ENCODE measurements around the gene CGB7. TPM values are rescaled to one million over a fixed set of nuclear protein-coding genes. Genes with fewer than 3 reads are reported as not detected.
"Not testable (repeated sequence)": the region's sequence is repeated elsewhere in the genome, so short reads cannot be mapped to it uniquely, and the experiment has no call there.

Gene CGB7
- total RNA-seq, 1 donor from 2014 or later, result 7.1 TPM

DNA sequence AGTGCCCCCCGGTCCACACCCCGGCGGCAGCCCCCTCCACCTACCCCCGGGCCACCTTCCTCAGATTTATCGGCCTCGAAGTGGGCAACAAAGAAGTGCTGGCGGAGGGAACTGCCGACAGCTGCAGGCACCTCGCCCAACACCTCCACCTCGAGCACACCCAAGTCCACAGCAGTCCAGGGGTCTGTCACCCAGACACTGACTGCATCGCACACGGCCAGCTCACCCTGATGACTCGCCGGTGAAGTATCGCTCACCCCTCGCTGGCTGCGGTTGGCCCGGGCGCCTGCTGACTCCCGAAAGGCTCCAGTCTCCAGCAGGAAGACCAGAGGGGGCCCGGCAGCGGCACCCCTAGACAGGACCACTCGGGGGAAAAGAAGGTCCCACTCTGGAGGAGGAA is 31.9 kb downstream of the CGB7 start:
- peak overlapping the region; percentile 54 for H3K4me3 Mint-ChIP-seq (ENCODE audit: unreplicated experiment)
- FAIRE-seq; H3K9ac ChIP-seq (ENCODE audit: low read length); H2AFZ ChIP-seq (ENCODE audit: low read depth, low read length); H3K36me3 ChIP-seq (ENCODE audit: insufficient read depth, low read length); H3K36me3 Mint-ChIP-seq (ENCODE audit: low read depth, unreplicated experiment); DNase-seq (ENCODE audit: low read depth); H3K27me3 Mint-ChIP-seq (ENCODE audit: low read depth, unreplicated experiment); H3K9me3 ChIP-seq (ENCODE audit: insufficient read depth, low read depth, low read length); H3K4me3 ChIP-seq (ENCODE audit: insufficient read depth, low read depth, low read length); H3K9me3 Mint-ChIP-seq (ENCODE audit: unreplicated experiment); H4K20me1 ChIP-seq (ENCODE audit: insufficient read depth, low read length); H3K79me2 ChIP-seq (ENCODE audit: insufficient read depth, low read length); H3K4me1 ChIP-seq (ENCODE audit: insufficient read depth, low read length); H3K27me3 ChIP-seq (ENCODE audit: insufficient read depth, low read length): not testable (repeated sequence)
- peaks cover 25% of the 10 kb centered on the region for H3K4me1 Mint-ChIP-seq (ENCODE audit: low read depth, unreplicated experiment)
- H3K27ac ChIP-seq (ENCODE audit: low read depth, low read length), result peak overlapping the region; percentile 33
- peak overlapping the region; percentile 41 for H3K4me2 ChIP-seq (ENCODE audit: low read length)
- peak overlapping the region; percentile 98 for H3K27ac Mint-ChIP-seq (ENCODE audit: unreplicated experiment)

GRCh38 chr19:49025088-49025487 is 32.5 kb downstream of the CGB7 start:
- not testable (repeated sequence) for H3K27me3 Mint-ChIP-seq (ENCODE audit: low read depth, unreplicated experiment); H3K36me3 ChIP-seq (ENCODE audit: insufficient read depth, low read length); H3K27ac ChIP-seq (ENCODE audit: low read depth, low read length); H3K36me3 Mint-ChIP-seq (ENCODE audit: low read depth, unreplicated experiment); H3K79me2 ChIP-seq (ENCODE audit: insufficient read depth, low read length); H3K9me3 Mint-ChIP-seq (ENCODE audit: unreplicated experiment); H3K4me3 Mint-ChIP-seq (ENCODE audit: unreplicated experiment); H2AFZ ChIP-seq (ENCODE audit: low read depth, low read length); FAIRE-seq; H3K4me1 ChIP-seq (ENCODE audit: insufficient read depth, low read length); H3K4me2 ChIP-seq (ENCODE audit: low read length); H3K9me3 ChIP-seq (ENCODE audit: insufficient read depth, low read depth, low read length); DNase-seq (ENCODE audit: low read depth); H3K9ac ChIP-seq (ENCODE audit: low read length); H3K4me3 ChIP-seq (ENCODE audit: insufficient read depth, low read depth, low read length); H3K27me3 ChIP-seq (ENCODE audit: insufficient read depth, low read length); H4K20me1 ChIP-seq (ENCODE audit: insufficient read depth, low read length)
- Mint-ChIP-seq H3K27ac (ENCODE audit: unreplicated experiment) (peak overlapping the region; percentile 54), H3K4me1 (ENCODE audit: low read depth, unreplicated experiment) (peaks cover 23% of the 10 kb centered on the region)

DNA sequence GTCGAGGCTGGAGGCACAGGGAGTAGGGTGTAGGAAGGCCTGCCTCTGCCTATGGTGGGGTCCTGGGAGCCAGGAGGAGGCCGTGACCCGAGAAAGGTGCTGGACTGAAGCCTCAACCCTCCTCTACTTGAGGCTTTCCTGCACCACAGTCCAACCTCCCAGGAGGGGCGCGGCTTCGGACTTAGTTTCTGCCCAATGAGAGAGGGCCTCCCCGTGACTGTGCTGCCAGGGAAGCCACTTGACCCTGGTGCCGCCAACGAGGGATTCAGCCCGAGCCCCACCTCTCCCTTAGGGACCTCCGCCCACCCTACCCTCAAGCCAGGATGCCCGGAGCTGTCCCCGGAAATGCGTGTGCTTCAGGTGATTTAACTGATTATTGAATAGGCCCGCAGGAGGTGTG is 33.3 kb downstream of the CGB7 start, which contains the start of gene CGB3:
CGB3 (minus strand) TSS at position 101 of the 400 bp plus-strand sequence. CDS start 362 bp downstream, outside the sequence.
- not testable (repeated sequence) for H3K27ac ChIP-seq (ENCODE audit: low read depth, low read length); H3K27me3 ChIP-seq (ENCODE audit: insufficient read depth, low read length); H3K4me1 ChIP-seq (ENCODE audit: insufficient read depth, low read length); H3K4me2 ChIP-seq (ENCODE audit: low read length); H3K36me3 Mint-ChIP-seq (ENCODE audit: low read depth, unreplicated experiment); H3K36me3 ChIP-seq (ENCODE audit: insufficient read depth, low read length); H3K4me3 Mint-ChIP-seq (ENCODE audit: unreplicated experiment); DNase-seq (ENCODE audit: low read depth); H3K4me3 ChIP-seq (ENCODE audit: insufficient read depth, low read depth, low read length); H3K79me2 ChIP-seq (ENCODE audit: insufficient read depth, low read length); H3K9ac ChIP-seq (ENCODE audit: low read length); FAIRE-seq; H3K27me3 Mint-ChIP-seq (ENCODE audit: low read depth, unreplicated experiment); H3K9me3 ChIP-seq (ENCODE audit: insufficient read depth, low read depth, low read length); H4K20me1 ChIP-seq (ENCODE audit: insufficient read depth, low read length); H3K9me3 Mint-ChIP-seq (ENCODE audit: unreplicated experiment); H2AFZ ChIP-seq (ENCODE audit: low read depth, low read length)
- Mint-ChIP-seq H3K27ac (ENCODE audit: unreplicated experiment) (peak within 1 kb of the TSS; percentile 54), H3K4me1 (ENCODE audit: low read depth, unreplicated experiment) (peaks cover 17% of the 10 kb centered on the region)

GRCh38 chr19:49022116-49022515 is 35.4 kb downstream of the CGB7 start:
- TF ChIP-seq EZH2 (IDR thresholded peaks at IDR 0.05; ENCODE audit: insufficient read depth, low read length), result no peak
- TF ChIP-seq, protein P1, sequence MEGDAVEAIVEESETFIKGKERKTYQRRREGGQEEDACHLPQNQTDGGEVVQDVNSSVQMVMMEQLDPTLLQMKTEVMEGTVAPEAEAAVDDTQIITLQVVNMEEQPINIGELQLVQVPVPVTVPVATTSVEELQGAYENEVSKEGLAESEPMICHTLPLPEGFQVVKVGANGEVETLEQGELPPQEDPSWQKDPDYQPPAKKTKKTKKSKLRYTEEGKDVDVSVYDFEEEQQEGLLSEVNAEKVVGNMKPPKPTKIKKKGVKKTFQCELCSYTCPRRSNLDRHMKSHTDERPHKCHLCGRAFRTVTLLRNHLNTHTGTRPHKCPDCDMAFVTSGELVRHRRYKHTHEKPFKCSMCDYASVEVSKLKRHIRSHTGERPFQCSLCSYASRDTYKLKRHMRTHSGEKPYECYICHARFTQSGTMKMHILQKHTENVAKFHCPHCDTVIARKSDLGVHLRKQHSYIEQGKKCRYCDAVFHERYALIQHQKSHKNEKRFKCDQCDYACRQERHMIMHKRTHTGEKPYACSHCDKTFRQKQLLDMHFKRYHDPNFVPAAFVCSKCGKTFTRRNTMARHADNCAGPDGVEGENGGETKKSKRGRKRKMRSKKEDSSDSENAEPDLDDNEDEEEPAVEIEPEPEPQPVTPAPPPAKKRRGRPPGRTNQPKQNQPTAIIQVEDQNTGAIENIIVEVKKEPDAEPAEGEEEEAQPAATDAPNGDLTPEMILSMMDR (IDR thresholded peaks at IDR 0.05; ENCODE audit: insufficient read depth, low read depth, low read length), result no peak
- H3K27me3 Mint-ChIP-seq (ENCODE audit: low read depth, unreplicated experiment), result peaks cover 2% of the 10 kb centered on the region
- no peaks in the 10 kb centered on the region for H3K36me3 ChIP-seq (ENCODE audit: insufficient read depth, low read length)
- no peak overlapping the region for H3K27ac Mint-ChIP-seq (ENCODE audit: unreplicated experiment)
- peaks cover 22% of the 10 kb centered on the region for H3K4me1 ChIP-seq (ENCODE audit: insufficient read depth, low read length)
- no peaks in the 10 kb centered on the region for H3K9me3 Mint-ChIP-seq (ENCODE audit: unreplicated experiment)
- H3K27me3 ChIP-seq (ENCODE audit: insufficient read depth, low read length), result no peaks in the 10 kb centered on the region
- H2AFZ ChIP-seq (ENCODE audit: low read depth, low read length), result no peak overlapping the region
- no peaks in the 10 kb centered on the region for H3K79me2 ChIP-seq (ENCODE audit: insufficient read depth, low read length)
- H4K20me1 ChIP-seq (ENCODE audit: insufficient read depth, low read length), result no peaks in the 10 kb centered on the region
- H3K4me1 Mint-ChIP-seq (ENCODE audit: low read depth, unreplicated experiment), result peaks cover 20% of the 10 kb centered on the region
- peaks cover 2% of the 10 kb centered on the region for H3K36me3 Mint-ChIP-seq (ENCODE audit: low read depth, unreplicated experiment)
- H3K27ac ChIP-seq (ENCODE audit: low read depth, low read length), result no peak overlapping the region
- no peak for DNase-seq (ENCODE audit: low read depth)
- H3K9me3 ChIP-seq (ENCODE audit: insufficient read depth, low read depth, low read length), result no peaks in the 10 kb centered on the region
- H3K4me2 ChIP-seq (ENCODE audit: low read length), result no peak overlapping the region
- no peak overlapping the region for H3K9ac ChIP-seq (ENCODE audit: low read length)
- no peak overlapping the region for H3K4me3 Mint-ChIP-seq (ENCODE audit: unreplicated experiment)
- no peak for FAIRE-seq
- H3K4me3 ChIP-seq (ENCODE audit: insufficient read depth, low read depth, low read length), result no peak overlapping the region

All from astrocyte (in vitro differentiated cells and primary cell).